Endothelial cell of umbilical vein (primary cell): ENCODE results near the gene LRRN4. TPM values are rescaled to one million over a fixed set of nuclear protein-coding genes. Genes with fewer than 3 reads are reported as not detected.

Experiments used
- BruUV-seq: library from RNA; stranded (reverse); fragments of 400-500 nt; replicated peaks from 2 replicates; lab custom pipeline; 2021; lab: Mats Ljungman, UMichigan
- CTCF ChIA-PET: fragments of 300-600, 350-600 bp; sonication (Branson Sonifier 250); formaldehyde crosslinking; loops from one replicate; lab custom pipeline; 2021; ENCODE audit warnings: antibody characterized with exemption, inconsistent platforms; lab: Charles Lee
- POLR2A ChIA-PET: fragments of 300-600, 350-600 bp; sonication (Branson Sonifier 250); formaldehyde crosslinking; loops from one replicate; lab custom pipeline; 2021; ENCODE audit warnings: antibody characterized with exemption, inconsistent platforms; lab: Charles Lee
- DNase-seq: peaks from one replicate; pipeline ENCODE4 v3.0.0-alpha.2; 2011; ENCODE audit warnings: low read depth, low spot score
- FAIRE-seq: peaks from 2 replicates; lab custom pipeline; 2011; peaks lifted over from hg19 to GRCh38; lab: Jason Lieb, UNC
- H2AFZ ChIP-seq: 2 replicates; pipeline ENCODE4 v1.6.0; 2012; ENCODE audit warnings: low read depth, low read length, control low read depth, inconsistent platforms
- H3K27ac ChIP-seq: 2 replicates; pipeline ENCODE4 v1.5.1; 2011; ENCODE audit warnings: low read depth, mild to moderate bottlenecking, control low read depth, low read length, moderate library complexity; ENCODE audit not compliant: insufficient read depth
- H3K27me3 ChIP-seq, 2 experiments: 2 replicates each; pipeline versions ENCODE4 v1.6.0 to v1.6.1; 2011; ENCODE audit warnings: low read length in 2 of 2, mixed read lengths in 1 of 2; ENCODE audit not compliant: control insufficient read depth in 2 of 2, insufficient read depth in 2 of 2
- H3K36me3 ChIP-seq, 2 experiments: 2 replicates in 1 of 2; 3 replicates in 1 of 2; pipeline ENCODE4 v1.5.1; 2011; ENCODE audit warnings: low read length in 2 of 2, mild to moderate bottlenecking in 1 of 2, moderate library complexity in 1 of 2; ENCODE audit not compliant: control insufficient read depth in 2 of 2, insufficient read depth in 2 of 2; ENCODE audit errors: extremely low read depth in 1 of 2
- H3K4me1 ChIP-seq: 3 replicates; pipeline ENCODE4 v1.5.1; 2011; ENCODE audit warnings: mild to moderate bottlenecking, low read length; ENCODE audit not compliant: control insufficient read depth, insufficient read depth; ENCODE audit errors: extremely low read depth
- H3K4me2 ChIP-seq: 2 replicates; pipeline ENCODE4 v1.6.1; 2011; ENCODE audit warnings: low read length, control low read depth, mixed read lengths; ENCODE audit not compliant: insufficient read depth
- H3K4me3 ChIP-seq, 3 experiments: fragments of 200-600 bp in 1 of 3; sonication (generic), shearing (Covaris generic) in 1 of 3; replicated peaks in 1 of 3; 2 replicates each; pipeline ENCODE4 v1.5.1; 2011 to 2016; ENCODE audit warnings: control low read depth in 3 of 3, low read length in 3 of 3, mild to moderate bottlenecking in 2 of 3, inconsistent platforms in 1 of 3, low read depth in 1 of 3, moderate library complexity in 1 of 3; ENCODE audit not compliant: insufficient read depth in 1 of 3
- H3K79me2 ChIP-seq: 2 replicates; pipeline ENCODE4 v1.6.0; 2012; ENCODE audit warnings: low read length, inconsistent platforms; ENCODE audit not compliant: control insufficient read depth, insufficient read depth
- H3K9ac ChIP-seq: replicated peaks from 2 replicates; pipeline ENCODE3; 2011; ENCODE audit warnings: low read length, control low read depth; ENCODE audit not compliant: insufficient read depth; ENCODE audit errors: extremely low read depth
- H3K9me1 ChIP-seq: replicated peaks from 3 replicates; pipeline ENCODE4 v1.6.0; 2011; ENCODE audit warnings: mild to moderate bottlenecking, low read length; ENCODE audit not compliant: control insufficient read depth, insufficient read depth; ENCODE audit errors: extremely low read depth
- H3K9me3 ChIP-seq: replicated peaks from 2 replicates; pipeline ENCODE4 v1.5.1; 2012; ENCODE audit warnings: low read length, inconsistent platforms; ENCODE audit not compliant: control insufficient read depth, insufficient read depth
- H4K20me1 ChIP-seq: replicated peaks from 2 replicates; pipeline ENCODE3; 2011; ENCODE audit warnings: mild to moderate bottlenecking, low read length; ENCODE audit not compliant: control insufficient read depth, insufficient read depth; ENCODE audit errors: extremely low read depth
- EZH2 ChIP-seq: IDR thresholded peaks from 2 replicates; pipeline ENCODE4 v1.6.1; 2012; ENCODE audit warnings: borderline replicate concordance, low read depth, mild to moderate bottlenecking, moderate library complexity, low read length, inconsistent platforms; ENCODE audit not compliant: severe bottlenecking
- FOS ChIP-seq: IDR thresholded peaks from 2 replicates; pipeline ENCODE4 v1.6.1; 2011; ENCODE audit warnings: mild to moderate bottlenecking, low read length, moderate library complexity, borderline replicate concordance; ENCODE audit not compliant: insufficient read depth
- GATA2 ChIP-seq: IDR thresholded peaks from 2 replicates; pipeline ENCODE4 v1.7.0; 2011; ENCODE audit warnings: low read depth, mild to moderate bottlenecking, moderate library complexity, mixed read lengths, low read length; ENCODE audit not compliant: insufficient read length, insufficient read depth
- JUN ChIP-seq: IDR thresholded peaks from 2 replicates; pipeline ENCODE4 v1.6.1; 2011; ENCODE audit warnings: borderline replicate concordance, low read depth; ENCODE audit not compliant: insufficient read length, insufficient read depth
- MAX ChIP-seq: IDR thresholded peaks from 2 replicates; pipeline ENCODE4 v1.6.1; 2011; ENCODE audit not compliant: insufficient read depth, insufficient read length
- MYC ChIP-seq: IDR thresholded peaks from one replicate; pipeline ENCODE4 v1.6.1; 2011; ENCODE audit warnings: mild to moderate bottlenecking, low read depth, low read length
- POLR2AphosphoS5 ChIP-seq: IDR thresholded peaks from 2 replicates; pipeline ENCODE4 v1.6.1; 2012; ENCODE audit warnings: low read depth, mild to moderate bottlenecking, control low read depth, low read length, moderate library complexity; ENCODE audit not compliant: insufficient read depth
- dilution Hi-C: fragments of 300-500 bp; cut with MboI; formaldehyde crosslinking; loops from one replicate; pipeline ENCODE4 v1.15.0; 2019; ENCODE audit warnings: low sequenced_read_pairs; ENCODE audit not compliant: extremely low pct_ligation_motif_present
- intact Hi-C: fragments of 100-400 bp; cut with micrococcal nuclease; formaldehyde crosslinking; loops from one replicate; pipeline ENCODE4 v1.10.0; 2022
- polyA plus RNA-seq, 4 experiments: library from polyadenylated mRNA; depleted of rRNA in 3 of 4; stranded (reverse) in 3 of 4; unstranded in 1 of 4; fragments of >200 nt; gene quantifications; 2 replicates each; pipeline versions ENCODE4 v1.2.1 to v1.2.3, GENCODE V29; 2011 to 2012; ENCODE audit warnings: missing spikeins in 1 of 4
- total RNA-seq: library from RNA; stranded (reverse); gene quantifications from 2 replicates; pipeline ENCODE4 v1.2.3, GENCODE V29; 2021
- TF ChIP-seq, protein P1 (sequence below), 2 donors: IDR thresholded peaks; 1 replicate in 1 of 2; 2 replicates in 1 of 2; pipeline ENCODE4 v1.5.1; 2011; ENCODE audit warnings: low read length in 2 of 2, mild to moderate bottlenecking in 2 of 2, moderate library complexity in 2 of 2, control low read depth in 1 of 2, inconsistent platforms in 1 of 2, low read depth in 1 of 2; ENCODE audit not compliant: insufficient read depth in 1 of 2; ENCODE audit errors: extremely low read depth in 1 of 2

The LRRN4 gene
- total and polyA plus RNA-seq, 2 donors (not counting 3 experiments of a cell fraction or from before 2014, with no cell fraction given): not detected

GRCh38 chr20:6101346-6101745 lies 47.5 kb upstream of the LRRN4 start:
- no peaks in the 10 kb centered on the region for H3K9me3 ChIP-seq
- H3K27me3 ChIP-seq: no peaks in the 10 kb centered on the region
- H3K27ac ChIP-seq: no peak overlapping the region
- DNase-seq (no peak), FAIRE-seq (no peak)
- TF ChIP-seq GATA2 (no peak), FOS (no peak), POLR2AphosphoS5 (no peak)
- dilution Hi-C loops: no loop called here
- CTCF ChIA-PET: interaction anchor here (1.5 kb wide), 1 partner anchor 27 kb away, joined by 3 read pairs; no protein-coding TSS in a partner anchor
- H3K36me3 ChIP-seq: no peaks in the 10 kb centered on the region
- no peaks in the 10 kb centered on the region for H3K79me2 ChIP-seq
- H2AFZ ChIP-seq: no peak overlapping the region
- intact Hi-C loops: no loop called here
- no peak overlapping the region for H3K4me2 ChIP-seq
- BruUV-seq: no TSS peak
- POLR2A ChIA-PET: no interaction called here
- no peak overlapping the region for H3K9ac ChIP-seq
- H3K4me3 ChIP-seq: no peak overlapping the region
- no peaks in the 10 kb centered on the region for H4K20me1 ChIP-seq
- H3K9me1 ChIP-seq: no peaks in the 10 kb centered on the region
- no peaks in the 10 kb centered on the region for H3K4me1 ChIP-seq

- Histone ChIP-seq H3K27me3 (no peaks in the 10 kb centered on the region), H3K4me2 (no peak overlapping the region), H4K20me1 (no peaks in the 10 kb centered on the region), H3K9ac (no peak overlapping the region), H2AFZ (no peak overlapping the region), H3K4me3 (no peak overlapping the region), H3K4me1 (no peaks in the 10 kb centered on the region), H3K36me3 (no peaks in the 10 kb centered on the region), H3K9me1 (no peaks in the 10 kb centered on the region), H3K9me3 (no peaks in the 10 kb centered on the region), H3K27ac (no peak overlapping the region), H3K79me2 (no peaks in the 10 kb centered on the region)
- dilution Hi-C loops: no loop called here
- TF ChIP-seq MAX (no peak), JUN (no peak), MYC (no peak), FOS (no peak), GATA2 (no peak), EZH2 (no peak), POLR2AphosphoS5 (no peak)
- TF ChIP-seq, protein P1, sequence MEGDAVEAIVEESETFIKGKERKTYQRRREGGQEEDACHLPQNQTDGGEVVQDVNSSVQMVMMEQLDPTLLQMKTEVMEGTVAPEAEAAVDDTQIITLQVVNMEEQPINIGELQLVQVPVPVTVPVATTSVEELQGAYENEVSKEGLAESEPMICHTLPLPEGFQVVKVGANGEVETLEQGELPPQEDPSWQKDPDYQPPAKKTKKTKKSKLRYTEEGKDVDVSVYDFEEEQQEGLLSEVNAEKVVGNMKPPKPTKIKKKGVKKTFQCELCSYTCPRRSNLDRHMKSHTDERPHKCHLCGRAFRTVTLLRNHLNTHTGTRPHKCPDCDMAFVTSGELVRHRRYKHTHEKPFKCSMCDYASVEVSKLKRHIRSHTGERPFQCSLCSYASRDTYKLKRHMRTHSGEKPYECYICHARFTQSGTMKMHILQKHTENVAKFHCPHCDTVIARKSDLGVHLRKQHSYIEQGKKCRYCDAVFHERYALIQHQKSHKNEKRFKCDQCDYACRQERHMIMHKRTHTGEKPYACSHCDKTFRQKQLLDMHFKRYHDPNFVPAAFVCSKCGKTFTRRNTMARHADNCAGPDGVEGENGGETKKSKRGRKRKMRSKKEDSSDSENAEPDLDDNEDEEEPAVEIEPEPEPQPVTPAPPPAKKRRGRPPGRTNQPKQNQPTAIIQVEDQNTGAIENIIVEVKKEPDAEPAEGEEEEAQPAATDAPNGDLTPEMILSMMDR (IDR thresholded peaks at IDR 0.05; ENCODE audit: extremely low read depth in 1 of 2, insufficient read depth in 1 of 2, low read depth in 1 of 2, low read length in 2 of 2): no peak
- BruUV-seq: no TSS peak
- FAIRE-seq: no peak
- ChIA-PET CTCF (interaction anchor here (1.0 kb wide), 1 partner anchor 25 kb away, joined by 3 read pairs; no protein-coding TSS in a partner anchor), POLR2A (no interaction called here)
- intact Hi-C loops: no loop called here
- no peak for DNase-seq
Measured at GRCh38 chr20:6100246-6100645, 46.4 kb upstream of the LRRN4 start.
